OCI-LY1 (cell line): Measurements from ENCODE around the gene SUPT4H1.

ENCODE experiments used
- H2AFZ ChIP-seq: fragments of 200-600 bp; sonication (generic), shearing (Covaris generic); 2 replicates; pipeline ENCODE4 v1.6.0; 2014; ENCODE audit warnings: antibody characterized with exemption, mild to moderate bottlenecking, low read length
- H3F3A ChIP-seq: fragments of 200-600 bp; sonication (generic), shearing (Covaris generic); 2 replicates; pipeline ENCODE4 v1.6.0; 2014; ENCODE audit warnings: mild to moderate bottlenecking, antibody characterized with exemption, low read length, moderate library complexity; ENCODE audit not compliant: insufficient read depth
- H3K27ac ChIP-seq: fragments of 200-600 bp; sonication (generic); 2 replicates; pipeline ENCODE4 v1.5.1; 2014; ENCODE audit warnings: low read length, mixed run types, mild to moderate bottlenecking, low read depth; ENCODE audit not compliant: poor library complexity, severe bottlenecking
- H3K27me3 ChIP-seq: fragments of 200-600 bp; sonication (generic); 2 replicates; pipeline ENCODE4 v1.6.0; 2014; ENCODE audit warnings: antibody characterized with exemption, mild to moderate bottlenecking, low read length, moderate library complexity; ENCODE audit not compliant: insufficient read depth
- H3K36me3 ChIP-seq: fragments of 200-600 bp; sonication (generic); 2 replicates; pipeline ENCODE4 v1.6.1; 2014; ENCODE audit warnings: mild to moderate bottlenecking, antibody characterized with exemption, low read length, moderate library complexity, mixed read lengths; ENCODE audit not compliant: insufficient read depth
- H3K4me1 ChIP-seq: fragments of 200-600 bp; sonication (generic); 2 replicates; pipeline ENCODE4 v1.5.1; 2014; ENCODE audit warnings: mild to moderate bottlenecking, low read length, moderate library complexity; ENCODE audit not compliant: insufficient read depth, severe bottlenecking
- H3K4me2 ChIP-seq: fragments of 200-600 bp; sonication (generic), shearing (Covaris generic); 2 replicates; pipeline ENCODE4 v1.6.1; 2014; ENCODE audit warnings: low read length
- H3K4me3 ChIP-seq: fragments of 200-600 bp; sonication (generic); 2 replicates; pipeline ENCODE4 v1.5.1; 2014; ENCODE audit warnings: low read length, low read depth, mild to moderate bottlenecking, mixed read lengths; ENCODE audit not compliant: poor library complexity, severe bottlenecking
- H3K79me2 ChIP-seq: fragments of 200-600 bp; shearing (Covaris generic); 2 replicates; pipeline ENCODE4 v1.6.1; 2016; ENCODE audit warnings: mixed run types, low read length, mixed read lengths; ENCODE audit not compliant: insufficient read depth
- H3K9ac ChIP-seq: fragments of 200-600 bp; sonication (generic), shearing (Covaris generic); 2 replicates; pipeline ENCODE4 v1.6.1; 2014; ENCODE audit warnings: mild to moderate bottlenecking, low read length, mixed read lengths
- H3K9me2 ChIP-seq: fragments of 200-600 bp; sonication (generic), shearing (Covaris generic); 2 replicates; pipeline ENCODE4 v1.6.1; 2014; ENCODE audit warnings: low read depth, mild to moderate bottlenecking, low read length, mixed read lengths
- H3K9me3 ChIP-seq: fragments of 200-600 bp; shearing (Covaris generic); 2 replicates; pipeline ENCODE4 v1.6.1; 2014; ENCODE audit warnings: low read length, mixed read lengths
- H4K20me1 ChIP-seq: fragments of 200-600 bp; sonication (generic), shearing (Covaris generic); 2 replicates; pipeline ENCODE4 v1.6.0; 2016; ENCODE audit warnings: mild to moderate bottlenecking, low read length; ENCODE audit not compliant: insufficient read depth
- EZH2 ChIP-seq: fragments of 200-600 bp; sonication (generic), shearing (Covaris generic); IDR thresholded peaks from 2 replicates; pipeline ENCODE4 v1.8.0; 2017; ENCODE audit warnings: borderline replicate concordance, mixed run types, mild to moderate bottlenecking, antibody characterized with exemption, low read length, moderate library complexity, mixed read lengths
- TF ChIP-seq, protein P1 (sequence below): fragments of 200-600 bp; sonication (generic), shearing (Covaris generic); IDR thresholded peaks from 2 replicates; pipeline ENCODE4 v1.5.1; 2017; ENCODE audit warnings: mild to moderate bottlenecking, antibody characterized with exemption, low read length, moderate library complexity, mixed read lengths

The SUPT4H1 gene

DNA sequence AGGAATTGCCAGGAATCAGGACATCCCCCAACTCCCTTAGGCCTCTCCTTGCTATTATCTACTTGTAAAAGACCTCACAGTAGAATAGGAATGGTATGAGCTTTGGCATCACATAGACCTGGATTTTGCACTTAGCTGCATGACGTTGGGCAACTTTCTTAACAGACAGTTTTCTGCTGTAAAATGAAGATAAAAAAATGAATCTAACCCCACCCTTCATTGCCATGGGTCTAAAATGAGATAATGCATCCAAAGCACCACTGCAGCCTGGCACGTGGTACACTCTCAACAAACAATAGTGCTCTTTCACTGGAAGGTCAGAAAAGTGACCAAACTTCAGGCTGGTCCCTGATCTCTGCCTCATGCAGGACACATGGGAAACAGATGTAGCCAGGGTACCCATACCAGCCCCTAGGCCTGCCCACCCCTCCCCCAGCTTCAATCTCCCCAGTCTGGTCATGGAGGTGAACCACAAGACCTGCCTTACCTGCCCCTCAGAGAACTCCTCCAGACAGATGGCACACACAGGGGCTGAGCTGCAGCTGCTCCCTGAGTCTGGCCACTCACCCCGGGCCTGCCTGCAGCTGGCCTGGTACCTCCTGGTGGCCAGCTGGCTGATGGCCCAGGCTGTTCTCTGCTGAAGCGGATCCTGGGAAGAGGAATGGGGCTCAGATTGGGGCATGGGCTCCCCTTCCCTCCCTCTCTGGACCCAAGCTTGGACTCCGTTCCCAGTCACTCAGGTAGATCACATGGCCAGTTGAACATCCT is 8.5 kb upstream of the SUPT4H1 start:
- Histone ChIP-seq H2AFZ (no peak overlapping the region), H3K4me3 (no peak overlapping the region), H3K79me2 (no peaks in the 10 kb centered on the region), H4K20me1 (no peaks in the 10 kb centered on the region), H3K4me2 (no peak overlapping the region), H3K9me3 (no peaks in the 10 kb centered on the region), H3K36me3 (no peaks in the 10 kb centered on the region), H3F3A (no peaks in the 10 kb centered on the region), H3K27me3 (no peaks in the 10 kb centered on the region), H3K27ac (no peak overlapping the region), H3K9ac (no peak overlapping the region), H3K4me1 (no peaks in the 10 kb centered on the region), H3K9me2 (no peaks in the 10 kb centered on the region)
- no peak for TF ChIP-seq EZH2
- TF ChIP-seq, protein P1, sequence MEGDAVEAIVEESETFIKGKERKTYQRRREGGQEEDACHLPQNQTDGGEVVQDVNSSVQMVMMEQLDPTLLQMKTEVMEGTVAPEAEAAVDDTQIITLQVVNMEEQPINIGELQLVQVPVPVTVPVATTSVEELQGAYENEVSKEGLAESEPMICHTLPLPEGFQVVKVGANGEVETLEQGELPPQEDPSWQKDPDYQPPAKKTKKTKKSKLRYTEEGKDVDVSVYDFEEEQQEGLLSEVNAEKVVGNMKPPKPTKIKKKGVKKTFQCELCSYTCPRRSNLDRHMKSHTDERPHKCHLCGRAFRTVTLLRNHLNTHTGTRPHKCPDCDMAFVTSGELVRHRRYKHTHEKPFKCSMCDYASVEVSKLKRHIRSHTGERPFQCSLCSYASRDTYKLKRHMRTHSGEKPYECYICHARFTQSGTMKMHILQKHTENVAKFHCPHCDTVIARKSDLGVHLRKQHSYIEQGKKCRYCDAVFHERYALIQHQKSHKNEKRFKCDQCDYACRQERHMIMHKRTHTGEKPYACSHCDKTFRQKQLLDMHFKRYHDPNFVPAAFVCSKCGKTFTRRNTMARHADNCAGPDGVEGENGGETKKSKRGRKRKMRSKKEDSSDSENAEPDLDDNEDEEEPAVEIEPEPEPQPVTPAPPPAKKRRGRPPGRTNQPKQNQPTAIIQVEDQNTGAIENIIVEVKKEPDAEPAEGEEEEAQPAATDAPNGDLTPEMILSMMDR = no peak

DNA sequence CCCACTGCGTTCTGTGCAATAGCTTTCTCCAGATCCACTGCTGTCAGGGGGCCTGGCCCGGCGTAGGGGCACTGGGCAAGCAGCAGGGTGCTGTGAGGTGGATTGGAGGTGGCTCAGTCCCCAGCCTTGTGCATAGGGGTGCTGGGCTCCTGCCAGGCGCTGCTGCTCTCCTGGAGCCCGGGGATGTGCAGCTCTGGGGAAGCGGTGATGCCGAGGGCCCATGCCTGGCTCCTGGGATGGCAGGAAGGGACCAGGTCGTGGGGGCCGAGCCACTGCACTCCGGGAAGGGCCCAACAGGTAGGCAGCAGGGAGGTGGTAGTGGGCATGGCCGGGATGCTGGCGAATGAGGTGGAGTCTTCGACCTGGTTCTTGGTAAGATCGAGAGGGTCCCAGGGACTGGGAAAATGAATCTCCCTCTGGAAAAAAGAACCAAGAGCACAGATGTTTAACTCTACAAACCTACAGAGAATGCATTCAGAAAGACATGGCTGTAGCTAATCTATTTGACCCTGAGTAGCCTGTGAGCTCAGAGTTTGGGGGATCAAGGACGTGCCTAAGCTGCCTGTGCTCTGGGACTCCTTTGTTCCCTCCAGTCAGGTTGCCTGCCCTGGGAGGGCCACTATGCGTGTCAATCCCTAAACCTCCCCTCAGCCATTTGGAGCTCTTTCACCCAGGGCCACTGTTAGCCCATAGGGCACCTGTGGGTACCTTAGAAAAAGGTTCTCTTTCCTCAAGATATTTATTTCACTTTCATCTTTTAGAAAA is 6.6 kb upstream of the SUPT4H1 start:
- no peak for TF ChIP-seq EZH2
- TF ChIP-seq, protein P1 = no peak

DNA sequence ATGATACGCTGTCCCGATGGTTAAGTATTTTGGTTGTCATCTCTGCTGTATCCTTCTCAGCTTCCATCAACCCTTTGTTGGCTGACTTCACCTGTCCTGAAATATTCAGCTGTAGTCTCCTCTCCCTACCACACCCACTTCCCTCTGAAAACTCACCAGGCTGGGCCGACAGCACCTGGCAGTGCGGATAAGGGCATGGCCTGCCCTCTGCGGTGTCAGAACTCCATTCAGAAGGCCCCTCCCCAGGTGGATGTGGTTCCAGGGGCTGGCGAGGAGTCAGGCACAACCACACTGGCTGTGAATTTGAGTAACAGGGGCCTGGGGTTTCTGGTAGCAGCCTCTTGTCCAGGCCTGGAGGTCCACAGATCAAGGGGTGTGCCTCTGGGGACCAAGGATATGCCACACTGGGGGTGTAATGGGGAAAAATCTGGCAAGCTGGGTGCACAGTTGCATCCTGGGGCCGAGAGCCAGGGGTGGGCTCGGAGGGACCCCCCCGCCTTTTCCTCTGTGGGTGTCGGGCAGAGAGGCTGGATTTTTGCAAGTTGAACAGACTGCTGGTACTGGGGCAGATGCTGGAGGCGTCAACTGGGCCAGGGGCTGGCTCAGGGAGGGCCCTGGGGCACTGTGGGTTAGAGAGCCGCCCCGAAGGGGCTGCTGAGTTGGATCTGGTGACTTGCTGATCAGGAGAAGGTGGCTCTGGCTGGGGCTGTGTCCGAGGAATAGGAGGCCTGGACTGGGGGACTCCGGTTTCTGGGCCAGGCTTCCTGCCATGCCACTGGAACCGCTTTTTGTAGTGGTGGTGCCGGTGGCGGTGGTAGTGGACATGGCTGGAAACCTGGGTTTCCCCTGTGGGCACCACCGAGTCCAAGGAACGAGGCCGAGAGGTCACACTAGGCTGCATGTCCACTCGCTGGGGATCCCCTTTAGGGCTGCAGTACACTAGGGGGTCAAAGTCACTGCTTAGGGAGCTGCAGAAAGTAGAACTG is 5.6 kb upstream of the SUPT4H1 start:
- Histone ChIP-seq H2AFZ (no peak overlapping the region), H3K4me1 (peaks cover 9% of the 10 kb centered on the region), H3K9me3 (no peaks in the 10 kb centered on the region), H3K9me2 (no peaks in the 10 kb centered on the region), H3K4me3 (no peak overlapping the region), H3K36me3 (no peaks in the 10 kb centered on the region), H4K20me1 (no peaks in the 10 kb centered on the region), H3K27ac (no peak overlapping the region), H3K79me2 (no peaks in the 10 kb centered on the region), H3F3A (no peaks in the 10 kb centered on the region), H3K27me3 (no peaks in the 10 kb centered on the region), H3K4me2 (no peak overlapping the region), H3K9ac (no peak overlapping the region)
- TF ChIP-seq, protein P1 = no peak
- no peak for TF ChIP-seq EZH2

More for the DNA sequence above, 6.6 kb upstream of the SUPT4H1 start:
- H3K27ac ChIP-seq = no peak overlapping the region
- no peak overlapping the region for H3K4me3 ChIP-seq
- H3F3A ChIP-seq = no peaks in the 10 kb centered on the region
- no peaks in the 10 kb centered on the region for H3K9me2 ChIP-seq
- no peaks in the 10 kb centered on the region for H3K36me3 ChIP-seq
- H3K9me3 ChIP-seq = no peaks in the 10 kb centered on the region
- H3K79me2 ChIP-seq = no peaks in the 10 kb centered on the region
- no peaks in the 10 kb centered on the region for H4K20me1 ChIP-seq
- H2AFZ ChIP-seq = no peak overlapping the region
- no peak overlapping the region for H3K4me2 ChIP-seq
- no peaks in the 10 kb centered on the region for H3K4me1 ChIP-seq
- H3K27me3 ChIP-seq = no peaks in the 10 kb centered on the region
- no peak overlapping the region for H3K9ac ChIP-seq
